Measurements from ENCODE around the gene NOTCH4. TPM values are rescaled to one million over a fixed set of nuclear protein-coding genes. Genes with fewer than 3 reads are reported as not detected.
"Not testable (repeated sequence)": the region's sequence is repeated elsewhere in the genome, so short reads cannot be mapped to it uniquely, and the experiment has no call there.

NOTCH4 gene
- total RNA-seq, 1 experiment from 2014 or later = 2.3 TPM

DNA sequence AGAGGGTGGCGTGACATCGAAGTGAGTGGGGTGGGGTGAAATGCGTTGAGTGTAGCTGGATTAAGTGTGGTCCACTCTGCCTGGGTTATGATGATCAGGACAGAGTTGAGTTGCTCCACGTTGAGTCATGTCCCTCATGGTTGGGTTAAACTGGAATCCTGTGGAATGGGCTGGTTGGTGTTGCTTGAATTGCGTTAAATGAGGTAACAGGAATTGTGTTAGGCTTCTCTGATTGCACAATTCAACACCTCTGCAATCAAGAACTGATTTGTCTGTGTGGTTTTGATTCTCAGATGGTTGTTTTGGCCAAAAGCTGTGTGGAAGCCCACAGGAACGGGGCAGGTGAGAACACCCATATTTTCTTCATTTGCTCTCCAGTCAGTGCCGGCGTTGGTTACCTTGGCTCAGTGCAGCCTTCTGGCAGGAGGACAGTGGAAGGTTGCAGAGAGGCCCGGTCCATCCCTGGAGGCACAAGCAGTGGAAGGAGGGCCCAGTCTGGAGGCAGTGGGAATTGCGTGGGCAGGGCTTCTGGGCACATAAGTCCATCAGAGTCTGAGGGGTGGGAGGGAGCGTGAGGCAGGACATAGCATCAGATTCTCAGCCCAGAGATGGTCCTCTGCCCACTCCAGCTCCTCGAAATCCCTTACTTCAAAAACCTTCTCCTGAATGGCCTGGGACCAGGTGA lies 11.6 kb downstream of the NOTCH4 start:
- peaks cover 5% of the 10 kb centered on the region; the same call in 1 of the 2 replicates for H3K27me3 Mint-ChIP-seq (ENCODE audit: low read depth)
- no peak overlapping the region for H2BK20ac ChIP-seq (ENCODE audit: low read depth, low read length, poor library complexity, severe bottlenecking)
- no peaks in the 10 kb centered on the region; a peak in 1 of 5 replicates for H3K9me3 Mint-ChIP-seq
- no peak overlapping the region for H3K27ac ChIP-seq (ENCODE audit: insufficient read length, low read depth, low read length)
- no peak overlapping the region for H3K4me2 ChIP-seq (ENCODE audit: insufficient read depth, insufficient read length, low read length)
- H2BK5ac ChIP-seq (ENCODE audit: insufficient read length, low read length) = no peak overlapping the region
- H3K79me2 ChIP-seq (ENCODE audit: insufficient read depth, low read length) = no peaks in the 10 kb centered on the region
- no peak overlapping the region for H3K56ac ChIP-seq (ENCODE audit: insufficient read length, low read depth, low read length)
- H3K4me1 ChIP-seq (ENCODE audit: insufficient read depth, low read length) = no peaks in the 10 kb centered on the region
- no peak overlapping the region for H2AK5ac ChIP-seq (ENCODE audit: insufficient read length, low read length)
- no peak for DNase-seq
- WGBS (ENCODE audit: extremely low coverage, insufficient read length, low lambda C conversion rate) = no CpG with 5 or more reads among the region's 12 CpGs
- no peak overlapping the region for H3K27ac Mint-ChIP-seq
- no peak overlapping the region for H2BK15ac ChIP-seq (ENCODE audit: low read depth, low read length)
- no peak overlapping the region for H3K23ac ChIP-seq (ENCODE audit: insufficient read length, low read depth, low read length)
- no peak overlapping the region for H3T11ph ChIP-seq (ENCODE audit: low read length)
- peaks cover 3% of the 10 kb centered on the region for H3K23me2 ChIP-seq (ENCODE audit: insufficient read length, low read depth, low read length, poor library complexity, severe bottlenecking)
- H3K14ac ChIP-seq (ENCODE audit: insufficient read depth, low read length) = peak overlapping the region; percentile 49; the same call in 1 of the 2 replicates
- peaks cover 0 to 1% (median 0%) of the 10 kb centered on the region in 3 experiments; a peak in 1 of 7 replicates for H3K36me3 Mint-ChIP-seq (ENCODE audit: insufficient read depth in 1 of 3, low read depth in 3 of 3)
- H4K5ac ChIP-seq (ENCODE audit: insufficient read length, low read depth, low read length) = no peak overlapping the region
- no peak overlapping the region for H3K9ac ChIP-seq (ENCODE audit: extremely low read depth, insufficient read length, low read length)
- H3K27me3 ChIP-seq (ENCODE audit: insufficient read depth, low read length) = no peaks in the 10 kb centered on the region
- H4K8ac ChIP-seq (replicated peaks; ENCODE audit: insufficient read length, low read depth, low read length) = no peak overlapping the region
- no peak overlapping the region for H2BK12ac ChIP-seq (ENCODE audit: insufficient read length, low read depth, low read length)
- H4K91ac ChIP-seq (ENCODE audit: insufficient read length, low read depth, low read length) = no peak overlapping the region
- no peaks in the 10 kb centered on the region for H3K9me3 ChIP-seq (ENCODE audit: control insufficient read depth, low read depth, low read length)
- no peak overlapping the region for H2AFZ ChIP-seq (ENCODE audit: low read length)
- TF ChIP-seq, protein P1, sequence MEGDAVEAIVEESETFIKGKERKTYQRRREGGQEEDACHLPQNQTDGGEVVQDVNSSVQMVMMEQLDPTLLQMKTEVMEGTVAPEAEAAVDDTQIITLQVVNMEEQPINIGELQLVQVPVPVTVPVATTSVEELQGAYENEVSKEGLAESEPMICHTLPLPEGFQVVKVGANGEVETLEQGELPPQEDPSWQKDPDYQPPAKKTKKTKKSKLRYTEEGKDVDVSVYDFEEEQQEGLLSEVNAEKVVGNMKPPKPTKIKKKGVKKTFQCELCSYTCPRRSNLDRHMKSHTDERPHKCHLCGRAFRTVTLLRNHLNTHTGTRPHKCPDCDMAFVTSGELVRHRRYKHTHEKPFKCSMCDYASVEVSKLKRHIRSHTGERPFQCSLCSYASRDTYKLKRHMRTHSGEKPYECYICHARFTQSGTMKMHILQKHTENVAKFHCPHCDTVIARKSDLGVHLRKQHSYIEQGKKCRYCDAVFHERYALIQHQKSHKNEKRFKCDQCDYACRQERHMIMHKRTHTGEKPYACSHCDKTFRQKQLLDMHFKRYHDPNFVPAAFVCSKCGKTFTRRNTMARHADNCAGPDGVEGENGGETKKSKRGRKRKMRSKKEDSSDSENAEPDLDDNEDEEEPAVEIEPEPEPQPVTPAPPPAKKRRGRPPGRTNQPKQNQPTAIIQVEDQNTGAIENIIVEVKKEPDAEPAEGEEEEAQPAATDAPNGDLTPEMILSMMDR (conservative IDR thresholded peaks at IDR 0.05) = no peak
- no peak overlapping the region for H3K18ac ChIP-seq (ENCODE audit: insufficient read length, low read depth, low read length)
- no peak overlapping the region for H3K4ac ChIP-seq (ENCODE audit: low read depth, low read length)
- H4K20me1 ChIP-seq (ENCODE audit: control insufficient read depth, insufficient read depth, insufficient read length) = no peaks in the 10 kb centered on the region
- H2BK120ac ChIP-seq (ENCODE audit: low read depth, low read length, poor library complexity, severe bottlenecking) = no peak overlapping the region
- no peak overlapping the region for H3K4me3 Mint-ChIP-seq
- H3K79me1 ChIP-seq (ENCODE audit: insufficient read depth, low read depth, low read length, poor library complexity, severe bottlenecking) = no peaks in the 10 kb centered on the region
- no peaks in the 10 kb centered on the region for H3K4me1 Mint-ChIP-seq

DNA sequence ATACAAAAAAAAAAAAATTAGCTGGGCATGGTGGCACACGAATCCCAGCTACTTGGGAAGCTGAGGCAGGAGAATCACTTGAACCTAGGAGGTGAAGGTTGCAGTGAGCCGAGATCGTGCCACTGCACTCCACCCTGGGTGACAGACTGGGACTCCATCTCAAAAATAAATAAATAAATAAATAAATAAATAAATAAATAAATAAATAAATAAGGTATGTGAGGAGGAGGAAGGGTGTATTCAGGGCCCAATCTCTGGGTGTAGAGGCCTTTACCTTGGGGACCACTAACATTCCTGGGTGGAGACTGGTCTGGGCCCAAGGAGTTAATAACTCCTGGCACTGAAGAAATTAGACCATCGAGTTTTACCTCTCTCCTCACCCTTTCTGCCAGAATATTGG lies 12.4 kb downstream of the NOTCH4 start:
- not testable (repeated sequence) for H3K14ac ChIP-seq (ENCODE audit: insufficient read depth, low read length); H3K4me1 Mint-ChIP-seq; H2BK20ac ChIP-seq (ENCODE audit: low read depth, low read length, poor library complexity, severe bottlenecking); H2BK15ac ChIP-seq (ENCODE audit: low read depth, low read length); H3K23me2 ChIP-seq (ENCODE audit: insufficient read length, low read depth, low read length, poor library complexity, severe bottlenecking); H2BK12ac ChIP-seq (ENCODE audit: insufficient read length, low read depth, low read length); H4K5ac ChIP-seq (ENCODE audit: insufficient read length, low read depth, low read length); H3K4ac ChIP-seq (ENCODE audit: low read depth, low read length); H4K8ac ChIP-seq (replicated peaks; ENCODE audit: insufficient read length, low read depth, low read length); H4K20me1 ChIP-seq (ENCODE audit: control insufficient read depth, insufficient read depth, insufficient read length); H3K4me3 Mint-ChIP-seq; H3K79me1 ChIP-seq (ENCODE audit: insufficient read depth, low read depth, low read length, poor library complexity, severe bottlenecking); H3K27me3 Mint-ChIP-seq (ENCODE audit: low read depth); H3K18ac ChIP-seq (ENCODE audit: insufficient read length, low read depth, low read length); H3K36me3 Mint-ChIP-seq (ENCODE audit: insufficient read depth in 1 of 3, low read depth in 3 of 3); H2BK5ac ChIP-seq (ENCODE audit: insufficient read length, low read length); DNase-seq; H3T11ph ChIP-seq (ENCODE audit: low read length); H3K4me2 ChIP-seq (ENCODE audit: insufficient read depth, insufficient read length, low read length); H3K9me3 ChIP-seq (ENCODE audit: control insufficient read depth, low read depth, low read length); H3K4me1 ChIP-seq (ENCODE audit: insufficient read depth, low read length); H2AFZ ChIP-seq (ENCODE audit: low read length); H3K23ac ChIP-seq (ENCODE audit: insufficient read length, low read depth, low read length); H3K56ac ChIP-seq (ENCODE audit: insufficient read length, low read depth, low read length); H3K27ac Mint-ChIP-seq; H3K27me3 ChIP-seq (ENCODE audit: insufficient read depth, low read length); H2BK120ac ChIP-seq (ENCODE audit: low read depth, low read length, poor library complexity, severe bottlenecking); H3K27ac ChIP-seq (ENCODE audit: insufficient read length, low read depth, low read length); H3K79me2 ChIP-seq (ENCODE audit: insufficient read depth, low read length); H3K9me3 Mint-ChIP-seq; H4K91ac ChIP-seq (ENCODE audit: insufficient read length, low read depth, low read length); H3K9ac ChIP-seq (ENCODE audit: extremely low read depth, insufficient read length, low read length); H2AK5ac ChIP-seq (ENCODE audit: insufficient read length, low read length)
- no CpG with 5 or more reads among the region's 4 CpGs for WGBS (ENCODE audit: extremely low coverage, insufficient read length, low lambda C conversion rate)

Data from H9 (cell line).